ENCODE measurements around the gene CLMN.
"Not testable (repeated sequence)": the region's sequence is repeated elsewhere in the genome, so short reads cannot be mapped to it uniquely, and the experiment has no call there.

The CLMN gene

DNA sequence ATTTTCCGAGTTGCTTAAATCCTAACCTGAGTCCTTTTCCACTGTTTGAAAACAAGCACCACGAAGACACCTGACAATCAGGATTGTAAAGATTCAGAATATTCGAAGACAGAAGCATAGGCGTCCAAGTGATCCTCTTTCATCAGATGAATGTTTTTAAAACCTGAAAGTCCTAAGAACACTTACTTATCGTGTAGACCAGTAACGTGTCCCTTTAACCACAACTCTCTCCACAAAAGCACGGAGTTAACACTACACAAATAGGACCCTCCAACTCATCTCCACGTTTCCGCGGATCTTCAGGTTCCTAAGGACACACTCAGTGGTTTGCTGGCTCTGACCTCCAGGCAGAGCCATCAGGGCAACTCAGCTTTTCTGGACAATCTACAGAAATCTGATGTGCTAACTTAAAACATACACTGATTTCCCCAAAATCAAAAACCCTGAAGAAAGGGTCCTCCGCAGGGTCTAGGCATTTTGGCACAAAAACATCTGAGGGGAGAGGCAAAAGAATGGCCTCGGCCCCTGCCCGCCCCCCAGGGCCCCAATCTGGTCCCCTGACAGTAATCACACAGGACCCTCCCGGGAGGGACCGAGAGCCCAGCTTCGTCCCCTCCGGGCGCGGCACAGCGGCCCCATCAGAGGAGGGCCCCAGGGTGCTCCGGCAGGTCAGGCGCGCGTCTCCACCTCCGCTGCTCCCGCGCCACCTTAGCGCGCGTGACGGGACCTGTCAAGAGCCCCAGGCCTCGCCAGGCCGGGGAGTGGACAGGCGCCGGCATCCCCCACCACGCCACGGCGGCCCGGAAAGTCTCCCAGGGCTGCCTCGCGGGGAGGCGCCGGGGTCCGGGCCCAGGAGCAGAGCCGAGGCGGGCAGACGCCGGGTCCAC lies 163.3 kb downstream of the CLMN start:
- peak; percentile 27 for DNase-seq

DNA sequence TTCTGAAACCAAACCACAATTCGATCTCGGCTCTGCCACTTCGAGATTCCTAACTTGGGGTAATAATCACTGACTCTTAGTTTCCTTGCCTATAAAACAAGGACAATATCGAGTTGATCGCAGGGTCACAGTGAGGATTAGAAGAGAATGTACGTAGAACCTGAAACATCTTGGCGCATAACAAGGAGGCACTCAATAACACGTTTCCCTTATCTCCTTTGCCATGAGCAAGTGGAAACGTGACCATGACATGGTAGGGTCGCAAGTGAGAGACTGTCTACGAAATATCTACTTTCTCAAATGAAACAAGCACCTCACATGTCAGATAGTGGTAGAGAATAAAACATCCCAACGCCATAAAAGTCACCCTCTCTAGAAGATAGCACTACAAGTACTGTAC lies 164.7 kb downstream of the CLMN start:
- DNase-seq, result no peak

DNA sequence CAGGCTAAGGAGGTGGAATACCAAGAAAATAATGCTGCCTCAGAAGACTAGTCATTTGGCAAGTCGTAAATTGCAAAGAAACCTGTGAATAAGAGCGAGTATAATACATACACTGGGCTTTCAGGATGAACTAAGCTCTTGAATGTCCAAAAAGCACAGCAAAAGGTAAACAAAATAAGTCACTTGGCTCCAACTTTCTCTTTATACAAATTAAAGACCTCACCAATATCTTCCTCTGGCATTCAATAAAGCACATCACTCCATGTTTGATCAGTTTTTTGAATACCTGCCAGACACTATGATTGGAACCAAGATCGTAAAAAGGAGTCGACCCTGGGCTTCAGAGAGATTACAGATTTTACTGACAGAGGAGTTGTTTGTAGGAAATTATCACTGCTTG lies 165.8 kb downstream of the CLMN start:
- DNase-seq, result no peak

DNA sequence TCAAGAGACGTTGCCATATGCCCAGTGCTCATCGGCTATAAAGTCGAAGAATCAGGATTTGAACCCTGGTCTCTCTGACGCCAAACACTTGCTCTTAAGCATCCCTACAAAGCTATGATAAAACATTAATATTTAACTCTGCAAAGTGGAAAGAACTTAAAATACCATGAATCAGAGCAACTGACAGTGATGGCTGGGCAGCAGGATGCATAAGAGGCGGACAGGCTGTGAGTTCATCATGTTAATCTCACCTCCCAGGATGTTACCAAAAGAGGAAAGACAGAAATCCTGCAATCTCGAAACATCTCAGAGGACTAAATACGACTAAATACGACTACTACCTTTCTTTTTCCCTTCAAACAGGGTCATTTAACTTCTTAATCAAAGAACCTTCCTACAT lies 168.1 kb downstream of the CLMN start:
- DNase-seq, result no peak

DNA sequence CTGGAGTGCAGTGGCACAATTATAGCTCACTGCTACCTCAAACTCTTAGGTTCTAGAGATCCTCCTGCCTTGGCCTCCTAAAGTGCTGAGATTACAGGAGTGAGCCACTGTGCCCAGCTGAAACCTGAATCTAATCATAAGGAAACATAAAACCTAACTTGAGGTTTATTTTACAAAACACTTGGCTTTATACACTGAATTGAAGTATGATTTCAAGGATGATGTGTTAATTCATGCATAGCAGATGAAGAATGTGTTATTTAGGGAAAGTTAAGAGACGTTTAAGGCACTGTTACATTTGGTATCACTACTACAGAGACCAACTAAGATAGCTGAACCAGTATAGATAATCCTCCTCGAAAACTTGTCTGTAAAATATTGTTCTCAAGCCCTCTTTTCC lies 168.8 kb downstream of the CLMN start:
- DNase-seq, result no peak

DNA sequence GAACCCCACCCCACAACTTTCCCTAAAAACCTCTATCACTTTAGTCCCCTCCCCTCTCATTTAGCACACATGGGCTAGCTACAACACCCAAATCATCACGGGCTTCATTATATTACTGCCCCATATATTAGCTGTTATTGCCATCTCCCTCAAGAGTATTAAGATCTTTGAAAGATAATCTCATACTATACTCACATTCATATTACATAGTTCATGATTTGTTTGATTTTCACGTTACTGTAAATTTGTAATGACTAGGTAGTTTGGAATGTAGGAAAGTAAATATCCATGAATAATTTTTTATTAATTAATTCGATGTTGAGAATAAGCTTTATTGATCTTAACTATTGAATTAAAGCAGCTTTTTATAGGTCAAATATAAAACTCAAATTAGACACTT lies 170.3 kb downstream of the CLMN start:
- DNase-seq, result no peak

DNA sequence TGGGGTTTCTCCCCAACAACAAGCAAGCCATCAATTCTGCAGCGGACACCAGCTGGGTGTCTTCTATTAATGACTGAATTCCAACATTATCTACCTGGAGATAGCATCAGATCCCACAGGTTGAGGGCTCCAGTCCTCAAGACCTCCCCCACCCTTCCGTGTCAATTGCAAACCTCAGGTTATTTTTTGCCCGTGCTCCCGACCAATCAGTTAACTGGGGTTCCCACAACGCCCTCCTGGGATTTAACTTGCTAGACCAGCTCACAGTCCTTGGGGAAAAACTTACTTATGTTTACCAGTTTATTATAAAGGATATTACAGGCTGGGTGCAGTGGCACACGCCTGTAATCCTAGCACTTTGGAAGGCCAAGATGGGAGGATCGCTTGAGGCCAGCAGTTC lies 172.1 kb downstream of the CLMN start:
- no peak for DNase-seq

DNA sequence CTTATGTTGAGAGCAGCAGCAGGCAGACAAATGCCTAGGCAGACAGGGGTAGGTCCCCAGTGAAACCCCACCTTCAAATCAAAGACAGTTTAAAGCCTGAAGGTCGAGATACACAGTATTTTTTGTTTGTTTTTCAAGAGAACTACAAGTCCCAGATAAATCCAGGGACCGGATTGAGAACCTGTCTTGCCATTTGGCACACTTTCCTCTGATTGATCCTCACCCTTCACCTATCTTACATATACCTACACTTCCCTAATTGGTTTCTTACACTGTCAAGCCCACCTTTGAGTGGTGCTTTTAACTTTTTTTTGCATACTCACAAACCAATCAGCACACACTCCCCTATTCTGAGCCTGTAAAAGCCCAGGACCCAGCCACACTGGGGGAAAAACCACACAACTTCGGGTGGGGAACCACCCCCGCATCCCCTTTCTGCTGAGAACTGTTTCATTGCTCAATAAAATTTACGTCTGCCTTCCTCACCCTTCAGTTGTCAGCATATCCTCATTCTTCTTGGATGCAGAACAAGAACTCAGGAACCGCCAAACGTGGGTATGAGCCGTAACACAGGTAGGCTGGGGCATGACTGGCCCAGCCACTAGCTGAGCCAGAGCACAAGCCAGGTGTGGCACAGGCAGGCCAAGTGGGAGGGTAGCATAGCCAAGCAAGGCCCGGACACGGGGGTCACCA lies 173.5 kb downstream of the CLMN start:
- DNase-seq, result no peak

DNA sequence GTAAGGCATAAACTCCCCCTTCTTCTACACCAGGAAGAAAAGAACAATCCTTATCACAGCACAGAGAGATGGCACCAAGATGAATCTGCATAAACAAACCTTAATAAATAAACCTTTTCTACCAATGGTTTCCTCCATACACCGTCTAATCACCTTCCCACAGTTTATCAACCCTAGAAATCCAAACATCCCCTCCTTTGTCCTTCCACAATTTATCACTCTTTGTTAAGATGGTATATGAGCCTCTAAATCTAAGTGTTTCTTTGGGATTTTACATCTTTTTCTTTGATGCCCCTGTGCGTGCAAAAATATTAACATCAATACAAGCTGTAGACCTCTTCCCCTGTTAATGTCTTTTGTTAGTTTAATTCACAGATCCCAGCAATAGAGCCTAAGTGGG lies 174.9 kb downstream of the CLMN start:
- DNase-seq, result no peak

DNA sequence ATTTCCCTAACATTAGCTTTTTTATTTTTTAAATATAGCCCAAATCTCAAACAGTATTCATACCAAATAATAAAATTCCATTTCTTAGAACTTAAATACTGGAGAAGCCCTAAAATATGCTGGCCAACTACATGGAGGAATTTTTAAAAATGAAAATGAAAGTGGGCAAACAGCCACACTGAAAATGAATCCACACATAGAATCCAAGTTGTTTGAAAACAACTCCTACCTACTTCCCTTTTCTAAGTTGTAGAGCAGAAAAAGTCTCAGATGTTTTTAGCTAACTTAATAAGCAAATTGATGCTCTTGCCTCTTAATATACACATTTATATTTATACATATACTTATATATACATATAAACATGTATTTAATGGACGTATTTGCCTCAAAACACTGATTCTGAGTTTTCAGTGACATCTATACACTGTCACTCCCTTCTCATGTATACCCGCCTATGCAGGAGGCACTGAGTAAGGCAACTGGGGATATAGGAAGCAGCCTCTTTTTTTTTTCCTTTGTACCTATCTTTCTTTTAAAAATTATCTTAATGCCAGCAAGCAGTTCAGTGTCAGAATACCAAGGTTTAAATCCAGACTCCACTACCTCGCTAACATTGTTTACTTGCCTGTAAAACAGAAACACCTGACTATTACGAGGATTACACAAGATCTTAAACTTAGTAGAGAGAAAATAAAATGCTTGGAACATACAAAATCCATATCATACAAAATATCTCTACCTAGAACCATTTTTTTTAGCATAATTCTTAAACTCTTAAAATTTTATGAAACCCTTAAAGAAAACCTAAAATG lies 175.7 kb downstream of the CLMN start:
- DNase-seq, result no peak

DNA sequence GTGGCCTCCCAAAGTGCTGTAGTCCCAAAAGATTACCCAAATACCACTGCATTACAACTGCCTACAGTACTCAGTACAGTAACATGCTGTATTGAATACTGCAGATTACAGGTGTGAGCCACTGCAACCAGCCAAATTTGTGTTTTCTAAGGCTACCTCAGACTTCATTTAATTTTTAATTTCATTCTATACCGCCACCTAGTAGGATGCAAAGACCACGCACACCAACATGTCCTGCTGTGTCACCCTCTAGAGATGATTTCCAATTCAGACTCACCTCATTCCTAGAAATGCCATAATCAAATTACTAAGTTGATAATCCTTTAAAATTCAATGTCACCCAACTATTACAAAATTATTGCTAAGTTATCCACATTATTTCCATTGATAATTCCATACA lies 177.5 kb downstream of the CLMN start:
- no peak for DNase-seq

DNA sequence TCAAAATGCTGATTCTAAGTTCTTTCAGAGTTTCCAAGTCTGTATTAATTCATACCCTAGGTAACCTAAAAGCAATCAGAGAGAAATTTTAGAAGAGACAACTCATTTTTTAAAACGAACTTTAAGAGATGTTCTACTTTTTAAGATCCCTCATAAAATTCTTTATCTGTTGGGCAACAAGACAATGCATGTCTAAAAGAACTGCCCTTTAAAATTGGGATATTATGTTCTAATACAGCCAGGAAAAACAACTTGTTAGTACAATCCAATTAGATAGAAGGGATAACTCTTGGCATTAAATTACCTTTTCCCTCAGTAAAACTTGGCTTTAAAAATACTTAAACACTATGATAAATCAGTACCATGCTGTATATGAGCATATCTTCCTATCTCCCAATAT lies 178.0 kb downstream of the CLMN start:
- DNase-seq, result no peak

DNA sequence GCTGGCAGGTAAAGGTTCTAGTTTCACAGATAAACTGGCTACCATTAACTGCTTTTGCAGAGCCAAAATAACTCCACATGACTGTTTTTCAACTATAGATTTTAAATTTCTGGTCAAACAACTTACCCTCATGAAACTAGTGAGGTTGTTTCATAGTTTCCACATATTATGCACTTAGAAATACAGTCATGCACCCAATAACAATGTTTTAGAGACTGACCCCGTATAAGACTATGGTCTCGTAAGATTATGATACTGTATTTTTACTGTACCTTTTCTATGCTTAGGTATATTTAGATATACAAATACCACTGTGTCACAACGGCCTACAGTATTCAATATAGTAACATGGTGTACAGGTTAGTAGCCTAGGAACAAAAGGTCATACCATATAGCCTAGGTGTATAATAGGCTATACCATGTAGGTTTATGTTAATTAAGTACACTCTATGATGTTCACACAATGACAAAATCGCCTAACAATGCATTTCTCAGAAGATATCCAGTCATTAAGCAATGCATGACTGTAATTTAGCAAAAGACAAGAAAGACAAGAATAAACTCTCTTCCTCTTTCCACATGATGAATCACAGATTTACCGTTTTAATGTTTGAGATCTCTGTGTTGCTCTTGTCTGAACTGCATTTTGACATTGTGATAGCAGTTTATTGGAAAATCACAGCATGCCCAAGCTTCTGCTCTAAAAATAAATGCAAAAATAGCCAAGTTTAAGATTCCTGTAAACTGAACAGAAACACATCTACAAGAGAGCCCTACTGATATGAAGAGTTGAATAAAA lies 179.4 kb downstream of the CLMN start:
- no peak for DNase-seq

DNA sequence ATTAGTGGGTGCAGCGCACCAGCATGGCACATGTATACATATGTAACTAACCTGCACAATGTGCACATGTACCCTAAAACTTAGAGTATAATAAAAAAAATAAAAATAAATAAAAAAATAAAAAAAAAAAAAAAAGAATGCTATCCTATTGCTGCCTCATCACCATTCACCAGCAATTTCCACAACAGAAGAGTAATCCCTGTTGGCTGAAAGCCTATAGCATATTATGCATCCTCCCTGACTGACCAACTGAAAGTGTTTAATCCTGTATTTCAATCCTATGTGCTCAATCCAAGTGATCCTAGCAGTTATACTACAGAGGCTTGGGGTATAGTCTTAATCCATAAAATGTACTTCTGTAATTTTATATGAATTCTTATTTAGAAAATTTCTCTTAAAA lies 180.8 kb downstream of the CLMN start:
- DNase-seq, result no peak

DNA sequence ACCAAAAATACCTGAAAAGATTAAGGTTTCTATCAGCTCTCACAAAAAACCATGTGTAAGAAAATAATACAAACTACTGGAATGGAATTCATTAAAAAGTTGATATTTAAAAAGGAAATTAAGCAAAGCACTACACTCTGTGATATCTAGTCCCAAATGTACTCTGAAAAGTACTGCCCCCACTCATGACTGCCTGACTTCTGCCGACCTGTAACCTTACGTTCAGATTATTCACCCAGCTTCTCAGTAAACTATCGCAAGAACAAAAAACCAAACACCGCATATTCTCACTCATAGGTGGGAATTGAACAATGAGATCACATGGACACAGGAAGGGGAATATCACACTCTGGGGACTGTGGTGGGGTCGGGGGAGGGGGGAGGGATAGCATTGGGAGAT lies 181.3 kb downstream of the CLMN start:
- DNase-seq, result not testable (repeated sequence)

DNA sequence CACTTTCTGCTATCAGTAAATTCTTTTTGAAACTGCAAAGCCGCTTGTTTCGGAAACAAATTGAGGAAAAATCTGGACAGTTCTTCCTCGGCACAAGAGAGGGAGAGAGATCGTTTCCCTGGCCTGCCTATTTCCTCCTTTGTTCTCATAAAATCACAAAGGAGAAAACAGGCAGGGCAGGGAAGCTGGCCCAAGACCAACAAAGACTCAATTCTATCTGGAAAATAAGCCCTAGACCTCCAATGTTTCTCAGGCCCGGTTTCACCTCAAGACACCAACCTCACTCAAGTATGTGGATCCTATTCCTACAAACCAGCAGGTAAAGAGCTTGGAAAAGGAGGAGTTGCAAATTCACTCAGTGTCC lies 181.9 kb downstream of the CLMN start:
- no peak for DNase-seq

DNA sequence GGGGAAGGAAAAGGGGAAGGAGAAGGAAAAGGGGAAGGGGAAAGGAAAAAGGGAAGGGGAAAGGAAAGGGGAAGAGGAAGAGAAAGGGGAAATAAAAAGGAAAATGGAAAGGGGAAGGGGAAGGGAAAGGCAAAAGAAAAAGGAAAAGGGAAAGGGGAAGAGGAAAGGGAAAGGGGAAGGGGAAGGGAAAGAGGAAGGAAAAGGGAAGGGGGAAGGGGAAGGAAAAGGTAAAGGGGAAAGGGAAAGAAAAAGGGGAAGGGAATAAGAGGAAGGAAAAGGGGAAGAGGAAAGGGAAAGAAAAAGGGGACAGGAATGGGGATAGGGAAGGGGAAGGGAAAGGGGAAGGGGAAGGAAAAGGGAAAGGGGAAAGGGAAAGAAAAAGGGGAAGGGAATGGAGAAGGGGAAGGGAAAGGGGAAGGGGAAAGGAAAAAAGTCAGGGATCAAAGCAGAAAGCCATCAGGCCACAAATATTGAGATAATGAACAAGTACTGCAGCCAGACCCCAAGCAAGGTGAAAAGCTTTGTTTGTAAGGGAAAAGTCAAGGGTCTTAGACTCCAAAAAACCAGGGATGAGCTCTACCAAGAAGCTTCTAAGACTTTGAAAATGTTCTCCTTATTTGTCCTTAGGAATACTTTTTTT lies 182.4 kb downstream of the CLMN start:
- no peak for DNase-seq

DNA sequence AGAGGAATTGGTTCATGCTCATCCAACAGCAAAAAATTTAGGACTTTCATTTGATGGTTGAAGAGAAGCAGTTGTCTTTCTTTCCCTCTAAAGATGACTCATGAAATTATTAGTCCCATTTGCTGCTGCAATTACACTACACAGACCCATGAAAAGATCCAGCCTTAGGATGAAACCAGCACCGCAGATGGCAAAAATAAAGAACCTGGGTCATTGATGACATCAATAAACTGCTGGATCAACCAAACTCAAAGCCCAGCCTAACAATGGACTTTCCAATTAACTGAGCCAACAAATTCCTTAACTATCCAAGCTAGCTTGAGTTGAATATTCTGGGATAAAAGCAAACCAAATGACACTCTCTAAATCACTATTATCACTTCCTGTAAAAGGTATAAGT lies 183.1 kb downstream of the CLMN start:
- no peak for DNase-seq

DNA sequence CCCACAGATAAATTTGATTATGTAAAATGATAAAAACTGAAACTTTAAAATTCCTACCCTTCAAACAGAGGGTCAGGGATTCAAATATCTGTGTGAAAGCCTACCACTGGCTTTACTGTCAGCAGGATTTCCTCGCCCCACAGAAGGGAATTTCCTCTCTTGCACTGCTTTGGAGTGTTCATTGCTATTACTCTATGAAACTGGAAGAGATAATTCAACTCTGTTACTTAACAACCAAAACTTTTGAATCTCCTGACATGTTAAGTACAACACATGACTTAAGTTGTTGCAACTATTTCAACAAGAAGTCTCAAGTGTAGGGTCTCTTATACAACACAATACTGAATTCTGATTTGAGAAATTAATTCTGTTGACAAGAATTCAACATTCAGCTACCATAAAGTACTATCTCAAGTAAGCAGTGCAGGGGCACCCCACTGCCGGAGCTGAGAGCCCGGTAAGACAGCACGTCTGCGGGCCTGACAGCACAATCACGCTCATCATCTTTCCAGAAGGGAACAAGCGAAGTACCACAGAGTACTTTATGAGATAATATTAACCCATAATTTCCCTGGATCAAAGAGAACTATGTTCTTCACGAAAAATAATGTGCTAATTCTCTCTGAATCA lies 185.3 kb downstream of the CLMN start:
- DNase-seq, result no peak

DNA sequence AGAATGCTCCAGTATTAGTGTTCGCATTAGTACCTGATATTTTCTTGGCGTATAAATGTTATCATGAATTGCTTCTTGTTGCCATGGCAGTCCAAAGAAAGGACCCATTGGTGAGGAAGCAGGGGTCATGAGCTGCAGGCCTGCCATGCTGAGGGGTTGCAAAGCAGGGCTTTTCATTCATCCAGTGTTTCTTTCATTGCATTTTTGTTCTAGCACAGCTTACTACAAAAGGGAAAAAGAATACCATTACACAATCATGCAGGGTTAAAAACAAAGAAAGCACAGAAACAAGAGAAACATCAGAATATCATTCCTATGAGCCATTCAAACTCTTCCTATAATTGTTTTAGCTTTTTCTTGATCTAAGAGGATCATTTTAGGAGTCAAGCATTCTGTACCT lies 186.4 kb downstream of the CLMN start:
- DNase-seq, result no peak

DNA sequence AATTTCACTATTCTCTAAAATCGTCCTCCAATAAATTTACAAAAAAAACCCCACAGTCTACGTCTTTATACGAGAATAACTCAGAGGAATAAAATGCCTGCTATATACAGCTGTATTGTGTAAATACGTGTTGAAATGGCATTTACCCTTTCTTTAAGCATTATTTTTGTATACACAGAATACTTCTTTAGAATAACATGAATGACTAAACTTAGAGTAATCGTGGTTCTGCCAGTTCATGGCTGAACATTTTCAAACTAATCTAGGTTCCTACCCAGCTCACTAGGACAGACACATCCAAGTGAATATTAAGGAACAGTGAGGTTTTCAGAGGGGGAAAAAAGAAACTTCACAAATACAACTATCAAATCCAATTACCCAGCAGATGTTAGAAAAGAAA lies 186.9 kb downstream of the CLMN start:
- no peak for DNase-seq
